HG03575 (cell line): ENCODE results near the gene RHBDF2.

Experiments used
- ATAC-seq: cut with Tn5 transposase; IDR thresholded peaks from one replicate; pipeline ENCODE4 v1.9.1; 2021; ENCODE audit not compliant: unreplicated experiment, insufficient number of reproducible peaks, low FRiP score; ENCODE audit errors: extremely low read depth

RHBDF2 gene

DNA sequence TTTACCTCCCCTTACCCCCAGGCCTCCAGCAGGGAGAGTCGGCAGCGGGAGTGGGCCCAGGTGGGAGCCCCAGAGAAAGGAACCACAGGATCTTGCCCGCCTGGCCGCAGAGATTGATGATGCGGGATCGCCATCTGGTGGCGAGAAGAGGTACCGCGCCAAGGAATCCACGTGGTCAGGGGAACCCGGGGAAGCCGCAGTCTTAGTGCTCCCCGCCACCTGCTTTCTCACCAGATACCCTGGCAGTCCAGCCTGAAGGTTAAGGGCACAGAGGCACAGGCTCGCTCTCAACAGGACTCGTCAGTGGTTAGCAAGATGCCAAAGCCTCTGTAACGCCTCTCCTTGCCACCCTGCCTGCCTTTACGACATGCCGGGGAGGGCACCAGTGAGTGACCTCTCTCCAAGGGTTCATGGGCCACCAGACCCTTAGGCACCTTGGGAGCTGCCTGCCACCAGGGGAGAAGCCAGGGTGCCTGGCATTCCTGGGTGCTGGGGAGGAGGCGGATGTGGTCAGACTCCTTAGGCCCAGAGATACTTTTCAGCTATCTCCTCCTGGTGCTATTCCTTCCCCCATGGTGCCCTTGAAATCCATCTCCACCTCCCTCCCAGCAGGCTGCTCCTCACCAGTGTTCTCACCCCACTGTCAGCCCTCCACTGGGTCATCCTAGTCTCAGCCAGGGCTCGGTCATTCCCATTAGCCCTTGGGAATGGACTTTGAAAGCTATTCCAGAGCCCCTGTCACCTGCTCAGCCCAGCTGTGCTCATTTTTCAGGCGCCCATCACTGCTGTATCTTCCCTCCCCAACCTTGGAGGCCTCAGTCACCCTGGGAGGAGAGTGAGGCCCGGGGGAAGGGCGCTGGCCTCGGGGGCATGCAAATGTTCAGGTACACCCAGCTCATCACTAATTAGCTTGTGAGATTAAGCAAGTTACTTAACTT lies 5.5 kb upstream of the RHBDF2 start:
- ATAC-seq: no peak

DNA sequence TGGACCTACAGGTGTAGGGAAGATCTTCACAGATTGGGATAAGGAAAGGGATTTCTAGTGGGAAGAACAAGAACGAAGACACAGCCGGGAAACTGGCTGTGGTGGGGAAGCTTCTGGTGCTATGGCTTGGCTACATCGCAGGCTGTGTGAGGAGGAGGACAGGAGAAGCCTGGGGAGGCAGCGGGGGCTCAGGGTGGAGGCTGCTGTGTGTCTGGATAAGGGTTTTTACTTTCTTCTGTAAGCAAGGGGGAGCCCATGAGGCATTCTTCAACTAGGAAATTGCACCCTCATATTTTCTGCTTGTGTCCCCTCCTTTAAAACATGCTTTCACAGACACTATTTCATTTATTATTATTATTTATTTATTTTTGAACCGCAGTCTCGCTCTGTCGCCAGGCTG lies 2.9 kb upstream of the RHBDF2 start:
- ATAC-seq: no peak

GRCh38 chr17:76502341-76503211 lies 1.4 kb upstream of the RHBDF2 start:
- no peak for ATAC-seq

DNA sequence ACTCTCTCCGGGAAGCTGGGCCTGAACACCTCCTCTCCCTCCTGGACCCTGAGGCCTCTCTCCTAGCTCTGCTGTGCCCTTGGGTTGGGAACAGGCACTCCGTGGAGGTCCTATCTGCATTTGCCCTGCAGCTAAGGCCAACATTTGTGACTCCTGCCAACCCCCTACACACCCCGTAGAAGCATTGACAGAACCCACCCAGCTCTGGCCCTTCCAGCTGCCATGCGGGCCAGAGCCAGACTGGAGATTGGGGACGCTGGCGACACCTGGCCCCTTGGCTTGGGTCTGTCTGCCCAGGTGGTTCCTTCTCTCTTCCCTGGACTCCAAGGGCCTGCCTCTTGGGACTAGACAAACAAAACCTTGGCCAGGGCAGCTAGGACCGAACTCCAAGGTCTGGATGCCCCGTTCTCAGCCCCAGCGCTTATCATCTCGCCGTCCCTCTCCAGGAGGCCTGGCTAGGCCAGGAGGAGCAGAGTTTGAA lies 644 bp upstream of the RHBDF2 start:
- ATAC-seq: no peak

DNA sequence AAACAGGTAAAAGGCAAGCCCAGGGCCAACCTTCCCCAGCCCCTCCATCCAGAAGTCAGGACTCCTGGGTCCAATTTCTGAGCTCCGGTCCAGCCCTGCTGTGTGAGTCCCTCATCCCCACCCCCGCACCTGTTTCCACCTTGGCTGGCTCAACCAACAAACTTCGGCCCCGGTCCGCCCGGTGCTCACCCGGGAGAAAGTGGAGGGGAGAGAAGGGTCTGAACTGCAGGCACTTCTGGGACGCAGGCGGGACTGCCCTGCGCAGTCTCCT lies 541 bp downstream of the RHBDF2 start:
- ATAC-seq: no peak

DNA sequence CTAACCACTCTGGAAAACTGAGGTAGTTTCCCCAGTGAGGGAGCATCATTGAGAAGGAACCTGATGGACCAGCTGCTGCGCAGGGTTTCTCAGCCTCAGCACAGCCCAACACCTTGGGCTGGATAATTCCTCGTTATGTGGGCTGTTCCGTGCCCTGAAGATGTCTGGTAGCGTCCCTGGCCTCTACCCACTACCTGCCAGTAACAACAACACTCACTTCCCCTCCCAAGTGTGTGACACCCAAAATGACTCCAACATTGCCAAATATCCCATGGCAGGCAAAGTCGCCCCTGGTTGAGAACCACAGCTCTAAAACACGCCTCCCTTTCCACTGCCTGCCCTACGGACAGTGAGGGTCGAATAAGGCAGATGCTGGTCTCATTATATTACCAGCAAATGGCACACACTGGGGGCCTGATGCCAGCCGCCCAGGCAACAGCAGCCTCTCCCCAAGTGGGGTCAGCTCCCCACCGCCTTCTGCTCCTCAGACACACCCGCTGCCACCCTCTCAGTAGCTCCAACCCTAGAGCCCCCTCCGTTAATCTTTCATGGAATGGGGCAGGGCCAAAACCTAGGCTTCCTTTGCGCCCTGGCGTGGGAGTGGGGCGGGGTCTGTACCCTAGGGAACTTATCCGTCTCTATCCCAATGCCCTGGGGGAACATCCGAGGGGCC lies 1.0 kb downstream of the RHBDF2 start:
- no peak for ATAC-seq

- no peak for ATAC-seq
Observed at GRCh38 chr17:76499267-76499667, 2.0 kb downstream of the RHBDF2 start.

GRCh38 chr17:76498876-76499251 lies 2.4 kb downstream of the RHBDF2 start:
- no peak for ATAC-seq

DNA sequence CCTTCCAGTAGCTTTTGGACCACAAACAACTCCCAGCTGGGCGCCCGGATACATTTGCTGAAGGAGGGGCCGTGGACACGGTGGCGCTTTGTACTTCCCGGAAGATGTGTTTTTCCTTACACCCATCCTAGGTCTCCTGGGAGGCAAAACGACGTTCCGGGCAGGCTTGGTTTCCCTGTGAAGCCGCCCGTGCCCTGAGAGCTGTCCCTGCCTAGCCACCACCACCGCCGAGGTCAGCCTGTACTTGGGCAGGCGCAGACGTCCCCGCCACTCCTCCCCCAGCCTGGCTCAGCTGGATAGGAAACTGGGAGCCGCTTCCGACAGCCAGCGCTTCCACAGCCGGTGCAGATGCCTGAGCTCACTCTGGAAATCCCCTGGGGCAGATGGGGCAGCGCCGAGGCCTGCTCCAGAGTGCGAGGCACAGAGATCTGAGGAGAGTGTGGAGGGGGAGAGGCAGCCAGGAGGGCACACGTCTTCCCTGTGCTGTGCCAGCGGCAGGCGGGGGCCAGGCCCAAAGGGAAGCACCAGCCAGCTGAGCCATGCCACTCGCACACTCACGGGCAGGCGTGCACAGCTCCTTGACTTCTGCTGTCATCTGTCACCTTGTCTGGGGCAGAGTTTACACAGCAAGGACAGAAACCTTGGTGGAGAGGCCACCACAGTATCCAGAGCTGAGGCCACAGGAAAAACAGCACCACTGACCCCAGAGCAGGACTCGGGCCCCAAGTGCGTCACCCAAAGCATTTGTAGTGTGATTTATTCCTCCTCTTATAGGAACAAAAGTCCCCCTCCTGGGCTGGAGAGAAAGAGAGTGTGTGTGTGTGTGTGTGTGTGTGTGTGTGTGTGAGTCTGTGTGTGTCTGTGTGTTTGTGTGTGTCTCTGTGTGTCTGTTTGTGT lies 3.0 kb downstream of the RHBDF2 start:
- ATAC-seq: no peak

- no peak for ATAC-seq
Observed at GRCh38 chr17:76497699-76497978, 3.6 kb downstream of the RHBDF2 start.

- no peak for ATAC-seq
Observed at GRCh38 chr17:76496464-76496863, 4.8 kb downstream of the RHBDF2 start.

DNA sequence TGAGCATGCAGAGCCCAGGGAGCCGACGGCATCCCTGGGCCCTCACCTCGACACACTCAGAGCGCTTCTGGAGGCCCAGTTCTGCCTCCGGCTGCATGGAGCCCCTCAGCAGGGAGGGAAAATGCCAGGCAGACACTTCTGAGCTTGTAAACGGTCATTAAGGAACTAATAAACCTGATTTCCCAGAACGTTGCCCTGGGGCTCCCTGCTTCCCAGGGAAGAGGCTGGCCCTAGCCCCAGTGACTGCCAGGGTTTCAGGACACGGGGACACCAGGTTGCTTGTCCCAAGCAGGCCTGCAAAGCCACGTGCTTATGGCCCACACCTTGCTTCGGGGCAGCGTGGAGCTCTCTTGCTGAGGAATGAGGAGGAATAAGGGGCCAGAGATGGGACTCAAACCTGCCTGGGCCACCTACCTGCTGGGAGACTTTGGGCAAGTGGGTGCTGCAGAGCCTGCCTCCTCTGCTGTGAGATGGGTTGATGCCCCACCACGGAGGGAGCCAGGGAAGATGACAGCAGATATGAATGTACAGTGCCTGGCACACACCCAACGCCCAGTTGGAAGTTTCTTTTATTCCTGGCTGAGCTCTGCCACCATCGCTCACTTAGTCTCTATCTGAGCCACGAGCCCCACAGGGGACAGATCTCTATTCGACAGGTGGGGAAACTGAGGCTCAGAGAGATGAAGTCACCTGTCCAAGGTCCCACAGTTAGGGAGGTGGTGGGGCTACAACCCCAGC lies 5.4 kb downstream of the RHBDF2 start:
- ATAC-seq: no peak

- ATAC-seq: no peak
Observed at GRCh38 chr17:76493505-76494167, 7.6 kb downstream of the RHBDF2 start.

DNA sequence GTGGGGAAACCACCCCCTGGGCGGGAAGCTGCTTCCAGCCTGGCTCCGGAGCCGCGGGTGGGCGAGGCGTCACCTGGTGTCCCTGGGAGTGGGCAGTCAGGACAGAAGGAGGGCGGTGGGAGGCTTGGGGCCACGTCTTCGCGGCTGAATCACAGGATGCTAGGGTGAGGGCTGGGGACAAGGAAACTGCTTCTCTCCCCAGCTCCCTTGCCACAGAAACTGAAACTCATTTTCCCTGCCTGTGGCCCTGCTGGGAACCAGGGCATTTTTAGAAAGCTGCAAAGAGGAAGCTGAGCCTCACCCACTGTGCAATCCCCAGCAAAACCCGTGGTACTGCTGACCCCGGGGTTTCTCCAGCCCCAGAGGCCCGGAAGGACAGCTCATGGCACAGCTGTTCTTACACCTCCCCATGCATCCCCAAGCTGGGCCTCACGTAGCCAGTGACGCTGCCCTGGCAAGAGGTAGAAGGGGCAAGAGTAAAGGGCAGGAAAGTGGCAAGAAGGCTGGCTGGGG lies 8.2 kb downstream of the RHBDF2 start:
- no peak for ATAC-seq

- no peak for ATAC-seq
Observed at GRCh38 chr17:76492123-76492988, 8.9 kb downstream of the RHBDF2 start.

DNA sequence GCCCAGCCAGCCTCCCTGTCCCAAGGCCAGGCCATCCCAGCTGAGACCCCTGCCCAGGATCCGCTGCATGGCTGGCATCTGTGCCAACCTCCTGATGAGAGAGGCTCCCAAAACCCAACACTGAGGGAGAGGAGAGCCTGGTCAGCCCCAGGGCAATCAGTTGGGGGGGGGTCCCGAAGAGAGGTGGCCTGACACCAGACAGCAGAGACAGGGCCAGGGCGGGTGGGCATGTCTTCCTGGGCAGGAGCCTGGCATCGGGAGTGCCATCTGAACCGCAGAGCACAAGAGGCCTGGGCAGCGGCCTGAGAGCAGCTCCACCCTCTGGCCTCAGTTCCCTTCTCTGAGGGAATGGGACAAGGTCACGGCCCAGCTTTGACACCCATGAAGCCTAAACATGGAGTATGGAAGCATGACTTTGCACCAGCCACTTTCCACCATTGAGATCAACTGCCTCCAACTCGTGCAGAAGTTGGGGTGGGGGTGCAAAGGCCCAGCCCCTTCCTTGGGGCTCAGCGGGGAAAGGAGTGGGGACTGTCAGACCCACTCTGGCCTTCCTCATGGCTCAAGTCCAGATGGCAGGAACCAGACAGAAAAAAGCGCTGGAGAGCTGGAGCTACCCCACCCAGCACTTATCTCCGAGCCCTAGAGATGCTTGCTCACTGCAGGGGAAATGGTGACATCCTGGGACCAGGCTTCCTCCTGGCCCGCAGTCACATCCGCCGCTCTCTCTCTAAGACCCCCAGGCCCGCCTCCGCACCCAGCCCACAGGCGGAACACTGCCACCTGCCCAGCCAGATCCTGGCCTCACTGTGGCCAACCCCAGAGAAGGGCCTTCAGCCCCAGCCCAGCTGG lies 9.7 kb downstream of the RHBDF2 start:
- no peak for ATAC-seq
